NB4 (cell line): Measurements from ENCODE around the gene TMTC2.

Source experiments
- MYC ChIP-seq: IDR thresholded peaks from 2 replicates; pipeline ENCODE4 v1.6.1; 2011; ENCODE audit warnings: low read depth, low read length
- POLR2A ChIP-seq: IDR thresholded peaks from 2 replicates; pipeline ENCODE4 v1.6.1; 2011; ENCODE audit warnings: mild to moderate bottlenecking; ENCODE audit not compliant: insufficient read length; ENCODE audit errors: extremely low read depth
- TF ChIP-seq, protein P1 (sequence below): IDR thresholded peaks from one replicate; pipeline ENCODE4 v1.5.1; 2012; ENCODE audit warnings: low read depth, low read length
- TF ChIP-seq, protein P2 (sequence below): IDR thresholded peaks from 2 replicates; pipeline ENCODE4 v1.6.1; 2011; ENCODE audit warnings: low read depth, low read length

DNA sequence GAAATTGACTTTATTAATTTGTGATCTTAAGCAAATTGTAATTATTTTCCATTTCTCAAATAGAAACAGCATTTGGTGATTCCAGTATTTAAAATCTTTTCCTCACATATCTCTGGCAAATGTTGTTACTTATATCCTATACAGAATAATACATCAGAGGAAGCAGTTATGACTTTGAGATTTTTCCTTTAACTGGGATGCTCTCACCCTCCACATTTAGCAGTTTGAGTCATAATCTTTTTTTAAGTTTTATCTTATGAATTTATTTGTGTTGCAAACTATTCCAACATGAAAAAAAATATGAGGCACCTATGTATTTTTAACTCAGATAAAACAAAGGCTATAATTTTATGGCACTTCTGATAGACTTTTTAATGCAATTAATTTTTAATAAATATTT, 311.8 kb downstream of the TMTC2 start:
- TF ChIP-seq, protein P1, sequence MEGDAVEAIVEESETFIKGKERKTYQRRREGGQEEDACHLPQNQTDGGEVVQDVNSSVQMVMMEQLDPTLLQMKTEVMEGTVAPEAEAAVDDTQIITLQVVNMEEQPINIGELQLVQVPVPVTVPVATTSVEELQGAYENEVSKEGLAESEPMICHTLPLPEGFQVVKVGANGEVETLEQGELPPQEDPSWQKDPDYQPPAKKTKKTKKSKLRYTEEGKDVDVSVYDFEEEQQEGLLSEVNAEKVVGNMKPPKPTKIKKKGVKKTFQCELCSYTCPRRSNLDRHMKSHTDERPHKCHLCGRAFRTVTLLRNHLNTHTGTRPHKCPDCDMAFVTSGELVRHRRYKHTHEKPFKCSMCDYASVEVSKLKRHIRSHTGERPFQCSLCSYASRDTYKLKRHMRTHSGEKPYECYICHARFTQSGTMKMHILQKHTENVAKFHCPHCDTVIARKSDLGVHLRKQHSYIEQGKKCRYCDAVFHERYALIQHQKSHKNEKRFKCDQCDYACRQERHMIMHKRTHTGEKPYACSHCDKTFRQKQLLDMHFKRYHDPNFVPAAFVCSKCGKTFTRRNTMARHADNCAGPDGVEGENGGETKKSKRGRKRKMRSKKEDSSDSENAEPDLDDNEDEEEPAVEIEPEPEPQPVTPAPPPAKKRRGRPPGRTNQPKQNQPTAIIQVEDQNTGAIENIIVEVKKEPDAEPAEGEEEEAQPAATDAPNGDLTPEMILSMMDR = no peak
- no peak for TF ChIP-seq POLR2A
- TF ChIP-seq MYC = no peak
- TF ChIP-seq, protein P2, sequence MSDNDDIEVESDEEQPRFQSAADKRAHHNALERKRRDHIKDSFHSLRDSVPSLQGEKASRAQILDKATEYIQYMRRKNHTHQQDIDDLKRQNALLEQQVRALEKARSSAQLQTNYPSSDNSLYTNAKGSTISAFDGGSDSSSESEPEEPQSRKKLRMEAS = no peak
